Osteoblast (primary cell): Measurements from ENCODE around the gene PRKAR1B. TPM values are rescaled to one million over a fixed set of nuclear protein-coding genes. Genes with fewer than 3 reads are reported as not detected.

Experiments used
- DNase-seq: peaks from one replicate; pipeline ENCODE4 v3.0.0; 2011; ENCODE audit warnings: low spot score, mixed read lengths; ENCODE audit not compliant: insufficient read length; ENCODE audit errors: missing footprints
- H2AFZ ChIP-seq: 2 replicates; pipeline ENCODE4 v1.6.0; 2011; ENCODE audit warnings: mild to moderate bottlenecking, low read length
- H3K27ac ChIP-seq: 2 replicates; pipeline ENCODE4 v1.5.1; 2011; ENCODE audit warnings: mild to moderate bottlenecking, low read depth, low read length, moderate library complexity
- H3K27me3 ChIP-seq: 2 replicates; pipeline ENCODE4 v1.6.0; 2012; ENCODE audit warnings: mild to moderate bottlenecking, control low read depth, inconsistent platforms, low read length, moderate library complexity; ENCODE audit not compliant: insufficient read depth
- H3K36me3 ChIP-seq: 2 replicates; pipeline ENCODE4 v1.5.1; 2011; ENCODE audit warnings: mild to moderate bottlenecking, low read length, control low read depth, moderate library complexity; ENCODE audit not compliant: insufficient read depth
- H3K4me1 ChIP-seq: 2 replicates; pipeline ENCODE4 v1.5.1; 2011; ENCODE audit warnings: mild to moderate bottlenecking, low read length, control low read depth, moderate library complexity; ENCODE audit not compliant: insufficient read depth
- H3K4me2 ChIP-seq: 2 replicates; pipeline ENCODE4 v1.6.0; 2011; ENCODE audit warnings: mild to moderate bottlenecking, low read length; ENCODE audit not compliant: insufficient read depth
- H3K4me3 ChIP-seq: fragments of 200-600 bp; sonication (generic); 3 replicates; pipeline ENCODE4 v1.5.1; 2012; ENCODE audit warnings: mild to moderate bottlenecking, low read length, inconsistent platforms; ENCODE audit not compliant: insufficient read depth
- H3K79me2 ChIP-seq: 2 replicates; pipeline ENCODE4 v1.6.0; 2012; ENCODE audit warnings: mild to moderate bottlenecking, low read length, control low read depth, inconsistent platforms; ENCODE audit not compliant: insufficient read depth
- H3K9me3 ChIP-seq: 2 replicates; pipeline ENCODE4 v1.5.1; 2011; ENCODE audit warnings: low read depth, low read length, control low read depth
- H4K20me1 ChIP-seq: 2 replicates; pipeline ENCODE4 v1.6.0; 2012; ENCODE audit warnings: mild to moderate bottlenecking, low read length, control low read depth; ENCODE audit not compliant: insufficient read depth
- total RNA-seq: library from RNA; depleted of rRNA; stranded (reverse); fragments of >200 nt; gene quantifications from 2 replicates; pipeline ENCODE4 v1.2.3, GENCODE V29; 2012
- TF ChIP-seq, protein P1 (sequence below): IDR thresholded peaks from 2 replicates; pipeline ENCODE4 v1.5.1; 2011; ENCODE audit warnings: mild to moderate bottlenecking, low read depth, low read length, moderate library complexity; ENCODE audit errors: extremely low read depth

Gene PRKAR1B
- total RNA-seq, 1 donor = 6.5 TPM

DNA sequence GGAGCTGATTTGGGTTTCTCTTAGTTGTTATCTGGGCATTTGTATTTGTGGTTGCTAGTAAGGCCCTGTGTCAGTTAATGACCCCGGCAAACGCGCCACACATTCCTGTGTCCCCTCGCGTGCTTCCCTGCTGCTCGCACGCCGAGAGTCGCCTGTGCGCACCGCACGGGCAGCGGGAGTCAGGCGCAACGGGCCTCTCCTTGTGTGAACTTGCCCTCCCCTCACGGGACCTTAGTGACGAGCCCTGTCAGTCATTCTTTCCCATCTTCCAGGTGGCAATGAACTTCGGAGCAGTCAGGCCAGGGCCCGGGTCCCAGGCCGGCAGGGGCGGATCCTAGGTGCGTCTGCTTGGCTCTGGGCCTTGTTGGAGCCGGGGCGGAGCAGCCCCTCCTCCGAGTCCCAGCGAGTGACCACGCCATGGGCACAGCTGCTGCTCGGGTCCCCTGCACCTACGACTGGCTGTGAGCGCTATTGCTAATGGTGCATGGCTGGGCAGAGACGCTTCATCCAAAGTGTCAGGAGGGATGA lies 12.4 kb upstream of the PRKAR1B start:
- TF ChIP-seq, protein P1, sequence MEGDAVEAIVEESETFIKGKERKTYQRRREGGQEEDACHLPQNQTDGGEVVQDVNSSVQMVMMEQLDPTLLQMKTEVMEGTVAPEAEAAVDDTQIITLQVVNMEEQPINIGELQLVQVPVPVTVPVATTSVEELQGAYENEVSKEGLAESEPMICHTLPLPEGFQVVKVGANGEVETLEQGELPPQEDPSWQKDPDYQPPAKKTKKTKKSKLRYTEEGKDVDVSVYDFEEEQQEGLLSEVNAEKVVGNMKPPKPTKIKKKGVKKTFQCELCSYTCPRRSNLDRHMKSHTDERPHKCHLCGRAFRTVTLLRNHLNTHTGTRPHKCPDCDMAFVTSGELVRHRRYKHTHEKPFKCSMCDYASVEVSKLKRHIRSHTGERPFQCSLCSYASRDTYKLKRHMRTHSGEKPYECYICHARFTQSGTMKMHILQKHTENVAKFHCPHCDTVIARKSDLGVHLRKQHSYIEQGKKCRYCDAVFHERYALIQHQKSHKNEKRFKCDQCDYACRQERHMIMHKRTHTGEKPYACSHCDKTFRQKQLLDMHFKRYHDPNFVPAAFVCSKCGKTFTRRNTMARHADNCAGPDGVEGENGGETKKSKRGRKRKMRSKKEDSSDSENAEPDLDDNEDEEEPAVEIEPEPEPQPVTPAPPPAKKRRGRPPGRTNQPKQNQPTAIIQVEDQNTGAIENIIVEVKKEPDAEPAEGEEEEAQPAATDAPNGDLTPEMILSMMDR = no peak
- H3K9me3 ChIP-seq = peaks cover 3% of the 10 kb centered on the region

DNA sequence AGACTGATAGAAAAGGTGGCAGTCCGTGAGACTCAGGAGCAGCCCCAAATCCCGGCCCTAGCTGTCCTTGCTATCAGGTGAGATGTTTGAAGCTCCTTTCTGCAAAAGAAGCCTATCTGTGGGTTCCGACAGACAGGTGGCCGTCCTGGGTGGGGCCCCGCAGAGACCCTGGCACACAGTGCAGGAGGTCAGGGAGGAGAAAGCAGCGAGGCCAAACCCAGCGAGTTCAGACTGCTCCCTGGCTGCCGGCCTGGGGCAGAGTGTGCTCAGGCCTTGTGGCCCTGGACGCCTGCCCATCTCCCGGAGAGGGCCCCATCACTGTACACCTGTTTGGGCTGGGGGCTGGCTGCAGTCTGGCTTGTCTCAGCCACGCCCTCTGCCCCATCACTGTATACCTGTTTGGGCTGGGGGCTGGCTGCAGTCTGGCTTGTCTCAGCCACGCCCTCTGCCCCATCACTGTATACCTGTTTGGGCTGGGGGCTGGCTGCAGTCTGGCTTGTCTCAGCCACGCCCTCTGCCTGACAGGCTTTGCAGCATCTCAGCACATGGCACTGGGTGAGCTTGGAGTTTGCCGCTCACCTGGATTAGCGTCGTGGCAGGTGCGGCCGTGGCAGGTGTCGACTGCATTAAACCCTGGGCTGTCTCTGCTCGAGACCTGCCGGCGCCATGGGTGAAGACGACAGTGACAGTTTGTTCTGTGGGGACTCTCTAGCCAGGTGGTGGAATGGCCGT lies 11.8 kb upstream of the PRKAR1B start:
- peaks cover 49% of the 10 kb centered on the region for H3K79me2 ChIP-seq
- TF ChIP-seq, protein P1 = no peak
- H4K20me1 ChIP-seq = peaks cover 26% of the 10 kb centered on the region
- no peak overlapping the region for H3K27ac ChIP-seq
- no peaks in the 10 kb centered on the region for H3K4me1 ChIP-seq
- H3K27me3 ChIP-seq = no peaks in the 10 kb centered on the region
- DNase-seq = no peak
- H3K36me3 ChIP-seq = no peaks in the 10 kb centered on the region
- H3K4me2 ChIP-seq = no peak overlapping the region
- H2AFZ ChIP-seq = no peak overlapping the region
- peaks cover 7% of the 10 kb centered on the region for H3K9me3 ChIP-seq
- no peak overlapping the region for H3K4me3 ChIP-seq

More for the DNA sequence above, 12.4 kb upstream of the PRKAR1B start:
- Histone ChIP-seq H3K4me1 (no peaks in the 10 kb centered on the region), H2AFZ (no peak overlapping the region), H3K79me2 (peaks cover 43% of the 10 kb centered on the region), H4K20me1 (peaks cover 23% of the 10 kb centered on the region), H3K4me3 (no peak overlapping the region), H3K27ac (no peak overlapping the region), H3K27me3 (no peaks in the 10 kb centered on the region), H3K36me3 (no peaks in the 10 kb centered on the region), H3K4me2 (no peak overlapping the region)
- DNase-seq = no peak

DNA sequence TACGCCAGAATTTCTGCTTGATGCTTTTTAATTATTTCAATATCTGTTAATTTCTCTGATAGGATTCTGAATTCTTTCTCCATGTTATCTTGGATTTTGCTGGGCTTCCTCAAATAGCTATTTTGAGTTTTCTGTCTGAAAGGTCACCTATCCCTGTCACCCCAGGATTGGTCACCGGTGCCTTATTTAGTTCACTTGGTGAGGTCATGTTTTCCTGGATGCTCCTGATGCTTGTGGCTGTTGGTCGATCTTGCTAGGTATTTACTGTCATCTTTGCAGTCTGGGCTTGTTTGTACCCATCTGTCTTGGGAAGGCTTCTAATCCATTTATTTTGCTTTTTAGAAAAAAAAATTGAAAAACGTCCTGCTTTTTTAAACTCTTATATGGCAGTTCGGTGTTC lies 11.2 kb upstream of the PRKAR1B start:
- Histone ChIP-seq H3K9me3 (peaks cover 7% of the 10 kb centered on the region), H3K4me2 (no peak overlapping the region), H3K36me3 (no peaks in the 10 kb centered on the region), H3K4me3 (no peak overlapping the region), H2AFZ (no peak overlapping the region), H4K20me1 (peaks cover 26% of the 10 kb centered on the region), H3K79me2 (peaks cover 55% of the 10 kb centered on the region), H3K27me3 (no peaks in the 10 kb centered on the region), H3K4me1 (no peaks in the 10 kb centered on the region), H3K27ac (no peak overlapping the region)
- no peak for DNase-seq
- TF ChIP-seq, protein P1 = no peak

DNA sequence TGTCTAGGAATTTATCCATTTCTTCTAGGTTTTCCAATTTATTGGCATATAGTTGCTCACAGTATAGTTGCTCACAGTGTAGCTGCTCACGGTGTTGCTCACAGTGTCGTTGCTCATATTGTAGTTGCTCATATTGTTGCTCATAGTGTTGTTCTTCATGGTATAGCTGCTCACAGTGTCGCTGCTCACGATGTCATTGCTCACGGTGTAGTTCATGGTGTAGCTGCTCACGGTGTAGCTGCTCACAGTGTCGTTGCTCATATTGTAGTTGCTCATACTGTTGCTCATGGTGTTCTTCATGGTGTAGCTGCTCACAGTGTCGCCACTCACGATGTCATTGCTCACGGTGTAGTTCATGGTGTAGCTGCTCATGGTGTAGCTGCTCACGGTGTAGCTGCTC lies 7.7 kb upstream of the PRKAR1B start:
- Histone ChIP-seq H3K4me1 (no peaks in the 10 kb centered on the region), H3K4me2 (no peak overlapping the region), H3K4me3 (no peak overlapping the region), H3K36me3 (peaks cover 19% of the 10 kb centered on the region), H3K27me3 (no peaks in the 10 kb centered on the region), H3K79me2 (peaks cover 80% of the 10 kb centered on the region), H2AFZ (no peak overlapping the region), H3K27ac (no peak overlapping the region), H4K20me1 (peaks cover 33% of the 10 kb centered on the region), H3K9me3 (peaks cover 7% of the 10 kb centered on the region)
- DNase-seq = no peak
- TF ChIP-seq, protein P1 = no peak
